Measurements from ENCODE around the gene SORCS2. TPM values are rescaled to one million over a fixed set of nuclear protein-coding genes. Genes with fewer than 3 reads are reported as not detected.

Gene SORCS2
- total RNA-seq, 1 experiment from 2014 or later, result not detected

DNA sequence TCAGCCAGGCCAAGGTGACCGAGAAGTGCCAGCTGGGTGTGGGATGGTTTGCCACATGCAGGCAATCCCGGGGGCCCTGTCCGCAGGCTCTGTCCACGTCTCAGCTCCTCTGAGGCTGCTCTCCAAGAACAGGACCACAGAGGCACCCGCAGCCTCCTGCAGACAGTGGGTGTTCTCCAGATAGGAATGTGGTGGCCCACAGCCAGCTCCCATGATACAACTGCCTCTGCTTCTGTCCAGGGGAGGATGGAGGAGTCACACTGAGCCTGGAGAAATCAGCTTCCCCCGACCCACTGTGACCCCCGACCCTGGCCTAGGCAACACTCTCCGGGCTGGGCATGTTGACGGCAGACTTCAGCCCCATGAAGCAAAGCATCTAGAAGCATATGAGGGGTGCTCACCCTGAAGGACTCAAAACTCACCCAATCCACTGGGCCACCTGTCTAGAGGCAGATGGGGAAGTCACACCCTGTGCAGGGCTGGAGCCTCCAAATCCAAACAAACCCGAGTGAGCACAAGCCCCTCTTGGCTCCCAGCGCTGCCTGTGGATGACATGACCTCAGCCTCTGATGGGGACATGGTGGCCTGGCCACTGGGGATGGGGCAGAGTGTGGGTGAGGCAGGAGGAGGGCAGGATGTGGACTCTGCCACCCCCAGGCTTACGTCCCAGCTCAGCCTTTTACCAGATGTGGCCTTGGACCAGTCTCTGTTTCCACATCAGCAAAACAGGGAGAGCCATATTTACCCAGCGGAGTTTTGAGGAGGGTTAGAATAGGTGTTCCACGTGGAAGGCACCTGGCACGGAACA is 140.1 kb downstream of the SORCS2 start:
- CTCF ChIA-PET, result interaction anchor here (0.6 to 1.3 kb wide), 3 partner anchors 8 to 138 kb away, joined by 3 read pairs; no protein-coding TSS in a partner anchor
- H3K4me3 Mint-ChIP-seq (ENCODE audit: unreplicated experiment), result no peak overlapping the region
- DNase-seq (ENCODE audit: unreplicated experiment), result peak; percentile 43
- H3K4me1 Mint-ChIP-seq (ENCODE audit: insufficient read depth, unreplicated experiment), result peaks cover 13% of the 10 kb centered on the region
- POLR2A ChIA-PET, result interaction anchor here (0.7 kb wide), 1 partner anchor 148 kb away, joined by 6 read pairs; no protein-coding TSS in a partner anchor
- no peaks in the 10 kb centered on the region for H3K9me3 Mint-ChIP-seq (ENCODE audit: unreplicated experiment)
- no peaks in the 10 kb centered on the region for H3K27me3 Mint-ChIP-seq (ENCODE audit: insufficient read depth, unreplicated experiment)
- H3K36me3 Mint-ChIP-seq (ENCODE audit: insufficient read depth, unreplicated experiment), result no peaks in the 10 kb centered on the region
- intact Hi-C loops (cut with micrococcal nuclease), result no loop called here
- H3K27ac Mint-ChIP-seq (ENCODE audit: low read depth, unreplicated experiment), result no peak overlapping the region
- TF ChIP-seq, protein P1, sequence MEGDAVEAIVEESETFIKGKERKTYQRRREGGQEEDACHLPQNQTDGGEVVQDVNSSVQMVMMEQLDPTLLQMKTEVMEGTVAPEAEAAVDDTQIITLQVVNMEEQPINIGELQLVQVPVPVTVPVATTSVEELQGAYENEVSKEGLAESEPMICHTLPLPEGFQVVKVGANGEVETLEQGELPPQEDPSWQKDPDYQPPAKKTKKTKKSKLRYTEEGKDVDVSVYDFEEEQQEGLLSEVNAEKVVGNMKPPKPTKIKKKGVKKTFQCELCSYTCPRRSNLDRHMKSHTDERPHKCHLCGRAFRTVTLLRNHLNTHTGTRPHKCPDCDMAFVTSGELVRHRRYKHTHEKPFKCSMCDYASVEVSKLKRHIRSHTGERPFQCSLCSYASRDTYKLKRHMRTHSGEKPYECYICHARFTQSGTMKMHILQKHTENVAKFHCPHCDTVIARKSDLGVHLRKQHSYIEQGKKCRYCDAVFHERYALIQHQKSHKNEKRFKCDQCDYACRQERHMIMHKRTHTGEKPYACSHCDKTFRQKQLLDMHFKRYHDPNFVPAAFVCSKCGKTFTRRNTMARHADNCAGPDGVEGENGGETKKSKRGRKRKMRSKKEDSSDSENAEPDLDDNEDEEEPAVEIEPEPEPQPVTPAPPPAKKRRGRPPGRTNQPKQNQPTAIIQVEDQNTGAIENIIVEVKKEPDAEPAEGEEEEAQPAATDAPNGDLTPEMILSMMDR (IDR thresholded peaks at IDR 0.05; ENCODE audit: unreplicated experiment), result no peak
- BruUV-seq (replicated peaks), result no TSS peak

DNA sequence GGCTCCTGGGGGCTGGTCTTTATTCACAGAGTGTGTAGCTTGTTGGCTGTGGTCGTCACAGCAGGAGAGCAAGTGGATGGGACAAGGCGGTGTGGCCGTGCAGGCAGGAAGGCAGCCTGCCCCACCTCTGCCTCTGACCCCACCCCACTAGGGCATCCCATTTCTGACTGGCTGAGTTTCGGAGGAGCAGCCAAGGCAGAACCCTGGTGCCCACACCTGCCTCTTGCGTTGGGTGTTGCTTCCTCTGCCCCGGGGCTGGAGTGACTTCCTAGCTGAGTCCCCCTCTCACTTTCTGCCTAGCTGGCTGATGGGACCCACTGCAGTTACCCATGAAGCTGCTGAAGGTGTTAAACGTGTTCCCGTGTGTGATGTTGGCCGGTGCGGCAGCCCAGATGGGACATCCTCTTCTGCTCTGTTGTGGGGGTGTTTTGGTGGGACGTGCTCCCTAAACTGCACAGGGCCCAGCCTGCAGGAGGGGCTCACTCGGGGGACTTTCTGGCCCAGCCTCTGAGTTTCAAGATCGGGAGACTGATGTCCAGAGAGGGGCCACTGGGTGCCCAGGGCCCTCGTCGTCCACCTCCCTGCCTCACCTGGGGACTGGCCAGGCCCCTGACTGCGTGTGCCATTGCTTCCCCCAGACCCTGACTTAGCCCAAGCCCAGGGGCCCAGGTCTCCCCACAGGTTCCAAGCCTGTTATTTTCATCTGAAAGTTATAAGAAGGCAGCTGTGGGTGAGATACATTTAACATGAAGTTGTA is 140.9 kb downstream of the SORCS2 start:
- no TSS peak for BruUV-seq (replicated peaks)
- Mint-ChIP-seq H3K9me3 (ENCODE audit: unreplicated experiment) (peaks cover 6% of the 10 kb centered on the region), H3K27ac (ENCODE audit: low read depth, unreplicated experiment) (no peak overlapping the region), H3K36me3 (ENCODE audit: insufficient read depth, unreplicated experiment) (no peaks in the 10 kb centered on the region), H3K27me3 (ENCODE audit: insufficient read depth, unreplicated experiment) (no peaks in the 10 kb centered on the region), H3K4me1 (ENCODE audit: insufficient read depth, unreplicated experiment) (peaks cover 13% of the 10 kb centered on the region), H3K4me3 (ENCODE audit: unreplicated experiment) (no peak overlapping the region)
- ChIA-PET POLR2A (interaction anchor here (0.7 kb wide), 1 partner anchor 147 kb away, joined by 6 read pairs; no protein-coding TSS in a partner anchor), CTCF (no interaction called here)
- TF ChIP-seq, protein P1 (IDR thresholded peaks at IDR 0.05; ENCODE audit: unreplicated experiment), result no peak
- intact Hi-C loops (cut with micrococcal nuclease), result no loop called here
- no peak for DNase-seq (ENCODE audit: unreplicated experiment)

DNA sequence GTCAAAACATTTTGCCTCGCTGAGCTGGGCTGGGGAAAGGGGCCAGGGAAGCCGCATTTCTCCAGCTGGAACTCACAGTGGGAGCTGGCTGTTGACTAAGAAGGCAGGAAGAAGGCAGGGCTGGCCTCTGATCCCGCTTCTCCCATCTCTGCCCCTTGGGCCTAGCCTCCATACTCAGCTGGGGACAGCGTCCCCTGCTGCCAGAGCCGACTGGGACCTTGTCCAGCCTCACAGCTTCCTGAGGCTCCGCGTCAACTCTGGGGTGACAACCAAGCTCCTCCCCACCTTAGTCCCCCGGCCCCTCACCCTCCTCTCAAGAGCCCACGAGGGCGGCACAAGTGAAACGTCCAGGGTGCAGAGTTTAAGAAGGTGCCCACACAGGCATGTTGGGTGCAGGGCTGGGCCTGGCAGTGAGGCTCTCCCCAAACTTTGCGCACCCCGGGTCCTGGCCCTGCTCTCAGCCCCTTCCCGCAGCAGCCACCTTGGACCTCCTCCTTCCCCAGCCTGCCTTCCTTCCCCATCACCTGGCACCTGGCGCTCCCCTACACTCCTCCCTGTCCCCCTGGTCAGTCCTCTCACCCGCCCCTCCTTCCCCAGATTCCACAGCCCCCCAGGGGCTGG is 141.6 kb downstream of the SORCS2 start:
- TF ChIP-seq, protein P1 (IDR thresholded peaks at IDR 0.05; ENCODE audit: unreplicated experiment), result no peak
- Mint-ChIP-seq H3K4me3 (ENCODE audit: unreplicated experiment) (no peak overlapping the region), H3K27ac (ENCODE audit: low read depth, unreplicated experiment) (no peak overlapping the region), H3K36me3 (ENCODE audit: insufficient read depth, unreplicated experiment) (no peaks in the 10 kb centered on the region), H3K27me3 (ENCODE audit: insufficient read depth, unreplicated experiment) (no peaks in the 10 kb centered on the region), H3K4me1 (ENCODE audit: insufficient read depth, unreplicated experiment) (peaks cover 10% of the 10 kb centered on the region), H3K9me3 (ENCODE audit: unreplicated experiment) (peaks cover 8% of the 10 kb centered on the region)
- POLR2A ChIA-PET, result no interaction called here
- intact Hi-C loops (cut with micrococcal nuclease), result no loop called here
- DNase-seq (ENCODE audit: unreplicated experiment), result no peak
- BruUV-seq (replicated peaks), result no TSS peak
- CTCF ChIA-PET, result interaction anchor here (0.6 to 1.7 kb wide), 3 partner anchors 128 to 495 kb away, joined by 3 to 4 read pairs (median 3); no protein-coding TSS in a partner anchor

All from MCF 10A (cell line).